ENCODE results near the gene PIANP. TPM values are rescaled to one million over a fixed set of nuclear protein-coding genes. Genes with fewer than 3 reads are reported as not detected.

Gene PIANP
- total RNA-seq, 4 donors from 2014 or later: 0.42 to 1.8 (median 0.60) TPM

- H3K27ac ChIP-seq (replicated peaks in 1 of 4): peak within 1 kb of the TSS; percentile 77 to 84 (median 82)
- WGBS: 2% methylated on average over 30 of the region's 37 CpGs
- TF ChIP-seq EP300 (IDR thresholded peaks at IDR 0.05) (no peak), CTCF (IDR thresholded peaks at IDR 0.05) (peak in 1 of 3 experiments; percentile 4), POLR2AphosphoS5 (IDR thresholded peaks at IDR 0.05) (peak; percentile 78 to 84)
- peaks cover 13 to 40% (median 21%) of the 10 kb centered on the region in 4 donors for H3K4me1 ChIP-seq
- intact Hi-C loops (cut with DNase I): loop anchor here (2.0 to 5.0 kb wide), 2 partner anchors 26 to 59 kb away; partner anchors contain the start of genes COPS7A and ZNF384
- peak; percentile 99 for DNase-seq (ENCODE audit: extremely low spot score)
- peaks cover 17 to 35% (median 25%) of the 10 kb centered on the region in 4 donors for H3K36me3 ChIP-seq
- H3K27me3 ChIP-seq: no peaks in the 10 kb centered on the region
- peak within 1 kb of the TSS; percentile 74 to 88 (median 82) for H3K4me3 ChIP-seq
- H3K9me3 ChIP-seq: no peaks in the 10 kb centered on the region
Measured at GRCh38 chr12:6662906-6663742, 37.5 kb downstream of the PIANP start, which contains the start of gene ING4. Gene ING4 (minus strand): TSS chr12:6663119. CDS start chr12:6663101, 18 bp downstream.

- Histone ChIP-seq H3K36me3 (peaks cover 13 to 35% (median 25%) of the 10 kb centered on the region in 4 donors), H3K4me1 (peaks cover 13 to 45% (median 21%) of the 10 kb centered on the region in 4 donors), H3K4me3 (peak overlapping the region; percentile 74 to 88 (median 82)), H3K9me3 (no peaks in the 10 kb centered on the region), H3K27ac (replicated peaks in 1 of 4) (peak overlapping the region; percentile 77 to 84 (median 80)), H3K27me3 (no peaks in the 10 kb centered on the region)
- 2% methylated on average over 10 of the region's 10 CpGs for WGBS
- TF ChIP-seq EP300 (IDR thresholded peaks at IDR 0.05) (no peak), POLR2AphosphoS5 (IDR thresholded peaks at IDR 0.05) (no peak), POLR2A (IDR thresholded peaks at IDR 0.05; ENCODE audit: low read depth) (no peak), CTCF (IDR thresholded peaks at IDR 0.05) (no peak)
- intact Hi-C loops (cut with DNase I): loop anchor here (2.0 to 5.0 kb wide), 2 partner anchors 26 to 60 kb away; partner anchors contain the start of genes COPS7A and ZNF384
- no peak for DNase-seq (ENCODE audit: extremely low spot score)
Measured at GRCh38 chr12:6662602-6662905, 38.1 kb downstream of the PIANP start.

- intact Hi-C loops (cut with DNase I): no loop called here
- Histone ChIP-seq H3K27me3 (no peaks in the 10 kb centered on the region), H3K4me3 (no peak overlapping the region), H3K9me3 (no peaks in the 10 kb centered on the region), H3K27ac (replicated peaks in 1 of 4) (no peak overlapping the region), H3K4me1 (peaks cover 0 to 20% (median under 1%) of the 10 kb centered on the region in 4 donors), H3K36me3 (peaks cover 60 to 100% (median 88%) of the 10 kb centered on the region in 4 donors)
- no peak for DNase-seq (ENCODE audit: extremely low spot score)
- WGBS: 82% methylated on average over 5 of the region's 5 CpGs
- no peak for TF ChIP-seq EP300 (IDR thresholded peaks at IDR 0.05)
Measured at GRCh38 chr12:6653987-6654386, 46.6 kb downstream of the PIANP start.

GRCh38 chr12:6653342-6653741 lies 47.3 kb downstream of the PIANP start:
- Histone ChIP-seq H3K36me3 (peaks cover 58 to 100% (median 92%) of the 10 kb centered on the region in 4 donors), H3K27ac (replicated peaks in 1 of 4) (no peak overlapping the region)
- intact Hi-C loops (cut with DNase I): no loop called here

More at GRCh38 chr12:6653342-6653741, 47.3 kb downstream of the PIANP start:
- DNase-seq (ENCODE audit: extremely low spot score): no peak
- H3K9me3 ChIP-seq: no peaks in the 10 kb centered on the region
- TF ChIP-seq EP300 (IDR thresholded peaks at IDR 0.05): no peak
- no peak for TF ChIP-seq POLR2AphosphoS5 (IDR thresholded peaks at IDR 0.05)
- no peak for TF ChIP-seq CTCF (IDR thresholded peaks at IDR 0.05)
- no peak for TF ChIP-seq POLR2A (IDR thresholded peaks at IDR 0.05; ENCODE audit: low read depth)
- H3K4me3 ChIP-seq: no peak overlapping the region
- no peaks in the 10 kb centered on the region for H3K27me3 ChIP-seq
- H3K4me1 ChIP-seq: peaks cover 0 to 15% (median 0%) of the 10 kb centered on the region in 4 donors
- 100% methylated on average over 1 of the region's 1 CpG for WGBS
